ENCODE data around the gene AHCY. TPM values are rescaled to one million over a fixed set of nuclear protein-coding genes. Genes with fewer than 3 reads are reported as not detected.
"Not testable (repeated sequence)": the region's sequence is repeated elsewhere in the genome, so short reads cannot be mapped to it uniquely, and the experiment has no call there.

AHCY gene
- total and polyA plus RNA-seq, 2 donors (not counting 1 experiment from before 2014, with no cell fraction given), result 68.4 to 78.3 TPM

DNA sequence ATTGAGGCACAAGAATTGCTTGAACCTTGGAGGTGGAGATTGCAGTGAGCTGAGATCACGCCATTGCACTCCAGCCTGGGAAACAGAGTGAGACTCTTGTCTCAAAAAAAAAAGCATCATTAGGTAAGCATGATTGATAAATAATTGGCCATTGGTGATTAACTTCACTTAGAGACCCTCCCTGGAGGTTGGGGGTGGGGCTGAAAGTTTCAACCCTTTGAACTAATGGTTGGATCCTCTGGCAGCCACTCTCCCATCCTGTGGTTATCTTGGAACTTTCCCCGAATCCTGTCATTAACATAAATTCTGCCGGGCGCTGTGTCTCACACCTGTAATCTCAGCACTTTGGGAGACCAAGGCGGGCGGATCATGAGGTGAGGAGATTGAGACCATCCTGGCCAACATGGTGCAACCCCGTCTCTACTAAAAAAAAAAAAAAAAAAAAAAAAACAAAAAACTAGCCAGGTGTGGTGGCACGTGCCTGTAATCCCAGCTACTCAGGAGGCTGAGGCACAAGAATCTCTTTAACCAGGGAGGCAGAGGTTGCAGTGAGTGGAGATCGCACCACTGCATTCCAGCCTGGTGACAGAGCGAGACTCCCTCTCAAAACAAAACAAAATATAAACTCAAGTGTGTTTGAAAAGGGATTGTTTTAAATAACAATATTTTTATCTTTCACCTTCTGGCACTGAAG is 42.8 kb upstream of the AHCY start:
- not testable (repeated sequence) for H3K4me2 ChIP-seq (ENCODE audit: extremely low read depth, insufficient read depth, low read length); H2AFZ ChIP-seq (ENCODE audit: low read length); H3K36me3 ChIP-seq (ENCODE audit: control insufficient read depth, insufficient read depth, low read length); H3K9me3 ChIP-seq (ENCODE audit: control insufficient read depth, insufficient read depth, low read depth, low read length); H3K9ac ChIP-seq (ENCODE audit: insufficient read depth, low read length); H3K4me3 ChIP-seq (replicated peaks in 1 of 4; ENCODE audit: control extremely low read depth in 1 of 4, insufficient read depth in 1 of 4, low read depth in 3 of 4, low read length in 4 of 4); H4K20me1 ChIP-seq (ENCODE audit: control insufficient read depth, extremely low read depth, insufficient read depth, low read length); H3K79me2 ChIP-seq (ENCODE audit: control insufficient read depth, insufficient read depth, low read length); H3K27ac ChIP-seq (ENCODE audit: insufficient read depth, low read length); DNase-seq (ENCODE audit: low read depth in 2 of 2); H3K4me1 ChIP-seq (ENCODE audit: control insufficient read depth, extremely low read depth, insufficient read depth, low read length); H3K27me3 ChIP-seq (ENCODE audit: control insufficient read depth, insufficient read depth, low read length)

DNA sequence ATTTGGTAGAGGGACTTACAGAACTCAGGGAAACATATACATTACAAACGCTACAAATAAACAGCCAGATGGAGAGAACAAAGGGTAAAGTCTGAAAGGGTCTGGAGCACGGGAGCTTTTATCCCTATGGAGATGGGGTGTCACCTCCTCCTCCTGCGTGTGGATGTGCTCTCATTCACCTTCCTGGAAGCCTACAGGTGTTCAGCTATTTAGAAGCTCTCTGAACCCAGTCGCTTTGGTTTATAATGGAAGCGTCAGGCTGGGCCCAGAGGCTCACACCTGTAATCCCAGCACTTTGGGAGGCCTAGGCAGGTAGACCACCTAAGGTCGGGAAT is 42.2 kb upstream of the AHCY start:
- Histone ChIP-seq H3K79me2 (ENCODE audit: control insufficient read depth, insufficient read depth, low read length) (no peaks in the 10 kb centered on the region), H3K27ac (ENCODE audit: insufficient read depth, low read length) (no peak overlapping the region)

DNA sequence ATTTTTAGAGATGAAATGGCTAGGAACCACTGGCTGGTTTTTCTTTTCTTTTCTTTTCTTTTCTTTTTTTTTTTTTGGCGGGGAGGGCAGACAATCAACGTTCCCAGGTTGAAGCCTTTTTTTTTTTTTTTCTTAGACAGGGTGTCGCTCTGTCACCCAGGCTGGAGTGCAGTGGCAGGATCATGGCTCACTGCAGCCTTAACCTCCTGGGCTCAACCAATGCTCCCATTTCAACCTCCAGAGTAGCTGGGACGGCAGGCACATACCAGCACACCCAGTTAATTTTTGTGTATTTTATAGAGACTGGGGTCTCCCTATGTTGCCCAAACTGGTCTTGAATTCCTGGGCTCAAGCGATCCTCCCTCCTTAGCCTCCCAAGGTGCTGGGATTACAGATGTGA is 41.1 kb upstream of the AHCY start:
- Histone ChIP-seq H3K4me1 (ENCODE audit: control insufficient read depth, extremely low read depth, insufficient read depth, low read length) (no peaks in the 10 kb centered on the region), H3K36me3 (ENCODE audit: control insufficient read depth, insufficient read depth, low read length) (no peaks in the 10 kb centered on the region), H3K79me2 (ENCODE audit: control insufficient read depth, insufficient read depth, low read length) (no peaks in the 10 kb centered on the region), H3K27me3 (ENCODE audit: control insufficient read depth, insufficient read depth, low read length) (no peaks in the 10 kb centered on the region), H4K20me1 (ENCODE audit: control insufficient read depth, extremely low read depth, insufficient read depth, low read length) (no peaks in the 10 kb centered on the region), H3K4me3 (replicated peaks in 1 of 4; ENCODE audit: control extremely low read depth in 1 of 4, insufficient read depth in 1 of 4, low read depth in 3 of 4, low read length in 4 of 4) (no peak overlapping the region), H3K27ac (ENCODE audit: insufficient read depth, low read length) (no peak overlapping the region), H3K4me2 (ENCODE audit: extremely low read depth, insufficient read depth, low read length) (no peak overlapping the region), H3K9me3 (ENCODE audit: control insufficient read depth, insufficient read depth, low read depth, low read length) (no peaks in the 10 kb centered on the region), H2AFZ (ENCODE audit: low read length) (no peak overlapping the region), H3K9ac (ENCODE audit: insufficient read depth, low read length) (no peak overlapping the region)
- TF ChIP-seq, protein P1, sequence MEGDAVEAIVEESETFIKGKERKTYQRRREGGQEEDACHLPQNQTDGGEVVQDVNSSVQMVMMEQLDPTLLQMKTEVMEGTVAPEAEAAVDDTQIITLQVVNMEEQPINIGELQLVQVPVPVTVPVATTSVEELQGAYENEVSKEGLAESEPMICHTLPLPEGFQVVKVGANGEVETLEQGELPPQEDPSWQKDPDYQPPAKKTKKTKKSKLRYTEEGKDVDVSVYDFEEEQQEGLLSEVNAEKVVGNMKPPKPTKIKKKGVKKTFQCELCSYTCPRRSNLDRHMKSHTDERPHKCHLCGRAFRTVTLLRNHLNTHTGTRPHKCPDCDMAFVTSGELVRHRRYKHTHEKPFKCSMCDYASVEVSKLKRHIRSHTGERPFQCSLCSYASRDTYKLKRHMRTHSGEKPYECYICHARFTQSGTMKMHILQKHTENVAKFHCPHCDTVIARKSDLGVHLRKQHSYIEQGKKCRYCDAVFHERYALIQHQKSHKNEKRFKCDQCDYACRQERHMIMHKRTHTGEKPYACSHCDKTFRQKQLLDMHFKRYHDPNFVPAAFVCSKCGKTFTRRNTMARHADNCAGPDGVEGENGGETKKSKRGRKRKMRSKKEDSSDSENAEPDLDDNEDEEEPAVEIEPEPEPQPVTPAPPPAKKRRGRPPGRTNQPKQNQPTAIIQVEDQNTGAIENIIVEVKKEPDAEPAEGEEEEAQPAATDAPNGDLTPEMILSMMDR (conservative IDR thresholded peaks at IDR 0.05 in 1 of 2, IDR thresholded peaks at IDR 0.05 in 1 of 2; ENCODE audit: low read depth in 1 of 2, low read length in 2 of 2), result no peak
- TF ChIP-seq EZH2 (IDR thresholded peaks at IDR 0.05; ENCODE audit: low read length, missing control alignments), result no peak
- DNase-seq (ENCODE audit: low read depth in 2 of 2), result no peak

More for the DNA sequence above, 42.2 kb upstream of the AHCY start:
- Histone ChIP-seq H3K4me3 (replicated peaks in 1 of 4; ENCODE audit: control extremely low read depth in 1 of 4, insufficient read depth in 1 of 4, low read depth in 3 of 4, low read length in 4 of 4) (no peak overlapping the region), H3K4me1 (ENCODE audit: control insufficient read depth, extremely low read depth, insufficient read depth, low read length) (peaks cover 2% of the 10 kb centered on the region), H2AFZ (ENCODE audit: low read length) (no peak overlapping the region), H3K9me3 (ENCODE audit: control insufficient read depth, insufficient read depth, low read depth, low read length) (no peaks in the 10 kb centered on the region), H4K20me1 (ENCODE audit: control insufficient read depth, extremely low read depth, insufficient read depth, low read length) (no peaks in the 10 kb centered on the region), H3K4me2 (ENCODE audit: extremely low read depth, insufficient read depth, low read length) (no peak overlapping the region), H3K36me3 (ENCODE audit: control insufficient read depth, insufficient read depth, low read length) (no peaks in the 10 kb centered on the region), H3K9ac (ENCODE audit: insufficient read depth, low read length) (no peak overlapping the region), H3K27me3 (ENCODE audit: control insufficient read depth, insufficient read depth, low read length) (no peaks in the 10 kb centered on the region)
- DNase-seq (ENCODE audit: low read depth in 2 of 2), result no peak
- TF ChIP-seq EZH2 (IDR thresholded peaks at IDR 0.05; ENCODE audit: low read length, missing control alignments), result no peak
- TF ChIP-seq, protein P1 (conservative IDR thresholded peaks at IDR 0.05 in 1 of 2, IDR thresholded peaks at IDR 0.05 in 1 of 2; ENCODE audit: low read depth in 1 of 2, low read length in 2 of 2), result no peak
